DMS79 (cell line): ENCODE measurements around the gene LIMCH1.

Experiments
- DNase-seq: peaks from one replicate; lab custom pipeline; 2025; lab: John Stamatoyannopoulos, UW

Gene LIMCH1

DNA sequence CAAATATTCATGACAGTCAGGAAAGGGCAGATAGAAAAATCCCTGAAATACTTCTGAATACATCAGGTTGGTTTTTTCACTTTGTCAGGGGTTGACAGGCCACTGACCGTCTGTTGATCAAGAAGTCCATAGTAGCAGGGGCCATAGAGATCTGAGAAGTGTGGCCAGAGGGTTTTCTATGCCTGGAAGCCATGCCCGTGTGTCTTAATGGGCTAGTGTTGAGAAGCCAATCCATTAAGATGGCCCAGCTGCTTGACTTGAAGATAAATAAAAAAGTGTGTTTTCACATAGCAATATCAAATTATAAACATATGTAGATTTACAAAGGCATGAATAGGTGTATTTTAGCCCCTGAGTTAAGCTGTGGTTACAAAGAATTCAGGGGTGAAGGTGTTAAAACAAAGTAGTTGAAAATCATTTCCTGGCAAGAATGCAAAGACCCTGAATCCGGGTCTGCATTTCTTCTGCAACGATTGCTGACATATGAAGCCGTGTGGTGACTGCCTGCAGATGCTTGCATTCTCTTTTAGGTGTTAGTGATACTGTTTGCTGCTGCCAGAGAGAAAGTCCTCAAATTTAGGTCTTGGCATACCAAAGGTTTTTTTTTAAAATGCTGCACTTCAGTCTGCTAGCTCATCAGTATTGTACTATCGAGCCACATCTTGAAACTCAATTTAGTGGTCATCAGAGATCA, 9.3 kb upstream of the LIMCH1 start:
- no peak for DNase-seq

DNA sequence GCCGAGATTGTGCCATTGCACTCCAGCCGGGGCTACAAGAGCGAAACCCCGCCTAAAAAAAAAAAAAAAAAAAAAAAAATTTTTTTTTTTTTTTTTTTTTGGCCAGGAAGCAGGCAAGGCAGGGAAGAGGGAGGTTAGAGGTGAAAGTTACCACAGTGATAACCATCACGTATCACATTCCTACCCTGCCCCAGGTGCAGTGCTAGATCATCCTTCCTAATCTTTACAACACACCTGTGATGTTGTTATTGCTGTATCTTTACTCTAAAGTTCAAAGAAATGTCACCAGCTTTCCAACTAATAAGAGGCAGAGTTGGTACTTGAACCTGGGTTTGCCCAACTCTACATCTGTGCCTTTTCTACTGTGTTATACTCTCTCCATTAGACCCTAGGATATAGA, 7.2 kb upstream of the LIMCH1 start:
- DNase-seq = no peak

- no peak for DNase-seq
Observed at GRCh38 chr4:41532336-41532735, 5.6 kb upstream of the LIMCH1 start.

DNA sequence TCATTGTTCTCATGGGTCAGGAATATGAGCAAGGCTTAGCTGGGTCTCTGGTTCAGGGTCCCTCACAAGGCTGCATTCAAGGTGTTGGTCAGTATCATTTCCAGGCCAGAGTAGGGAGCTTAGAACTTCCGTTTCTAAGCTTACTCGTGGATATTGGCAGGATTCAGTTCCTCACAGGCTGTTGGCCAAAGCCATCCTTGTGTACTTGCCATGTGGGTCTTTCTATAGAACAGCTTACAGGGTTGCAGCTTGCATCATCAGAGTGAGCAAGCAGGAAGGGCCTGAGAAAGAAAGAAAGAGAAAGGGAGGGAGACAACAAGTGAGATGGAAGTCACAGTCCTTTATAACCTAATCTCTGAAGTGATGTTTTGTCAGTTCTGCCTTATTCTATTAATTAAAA, 5.1 kb upstream of the LIMCH1 start:
- no peak for DNase-seq

DNA sequence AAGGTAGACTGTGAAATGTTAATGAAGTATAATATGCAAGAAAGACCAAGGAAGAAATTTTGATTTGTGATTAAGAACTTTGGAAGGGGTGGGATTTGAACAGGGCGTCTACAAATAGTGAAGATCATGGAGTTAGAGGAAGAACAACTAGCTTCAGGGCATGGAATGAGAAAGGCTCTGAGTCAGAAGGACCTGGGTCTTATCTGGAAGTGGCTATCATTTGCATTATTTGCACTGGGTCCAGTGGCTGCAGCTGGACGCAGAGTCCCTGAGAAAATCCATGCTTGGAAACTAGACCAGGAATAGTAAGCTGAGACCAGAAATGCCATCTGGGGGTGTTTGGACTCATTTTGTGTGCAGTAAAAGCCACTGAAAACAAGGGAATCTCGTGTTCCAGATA, 4.3 kb upstream of the LIMCH1 start:
- DNase-seq = no peak

DNA sequence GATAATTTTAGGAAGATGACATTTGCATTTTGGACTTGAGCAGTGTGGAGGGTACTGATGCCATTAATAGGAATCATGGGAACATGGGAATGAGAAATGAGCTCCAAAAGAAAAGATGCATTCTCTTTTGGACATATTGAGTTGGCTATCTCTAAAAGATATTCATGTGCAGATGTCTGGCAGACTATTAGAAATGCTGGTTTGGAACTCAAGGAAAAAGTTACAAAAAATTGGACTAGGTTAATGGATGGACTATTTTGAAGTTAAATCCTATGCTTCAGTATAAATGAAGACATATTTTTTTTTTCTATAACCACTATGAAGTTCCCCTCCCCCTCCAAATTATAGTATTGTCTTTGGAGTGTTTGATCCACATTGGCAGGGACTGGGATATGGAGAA, 3.6 kb upstream of the LIMCH1 start:
- no peak for DNase-seq

DNA sequence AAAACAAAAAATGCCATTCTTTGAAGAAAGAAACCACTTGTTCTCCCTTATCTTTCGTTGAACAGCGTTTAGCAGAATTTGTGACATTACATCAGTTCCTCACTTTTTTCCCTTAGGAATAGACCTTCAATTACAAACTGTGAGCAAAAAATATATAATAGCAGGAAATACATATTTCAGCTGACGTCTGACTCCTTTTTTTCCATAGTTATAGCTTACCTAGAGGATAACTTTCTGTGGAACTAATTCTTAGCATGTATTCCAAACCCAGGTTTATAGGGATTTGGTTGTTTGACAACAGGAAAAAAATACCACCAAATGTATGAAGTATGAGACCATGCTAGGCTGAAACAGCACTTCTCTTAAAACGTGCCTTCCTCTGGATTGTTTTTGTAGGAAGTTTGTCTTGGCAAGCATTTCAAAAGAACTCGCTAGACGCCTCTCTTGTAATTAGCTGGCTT, 2.0 kb upstream of the LIMCH1 start:
- no peak for DNase-seq

GRCh38 chr4:41537292-41537890, 566 bp upstream of the LIMCH1 start:
- DNase-seq = no peak

DNA sequence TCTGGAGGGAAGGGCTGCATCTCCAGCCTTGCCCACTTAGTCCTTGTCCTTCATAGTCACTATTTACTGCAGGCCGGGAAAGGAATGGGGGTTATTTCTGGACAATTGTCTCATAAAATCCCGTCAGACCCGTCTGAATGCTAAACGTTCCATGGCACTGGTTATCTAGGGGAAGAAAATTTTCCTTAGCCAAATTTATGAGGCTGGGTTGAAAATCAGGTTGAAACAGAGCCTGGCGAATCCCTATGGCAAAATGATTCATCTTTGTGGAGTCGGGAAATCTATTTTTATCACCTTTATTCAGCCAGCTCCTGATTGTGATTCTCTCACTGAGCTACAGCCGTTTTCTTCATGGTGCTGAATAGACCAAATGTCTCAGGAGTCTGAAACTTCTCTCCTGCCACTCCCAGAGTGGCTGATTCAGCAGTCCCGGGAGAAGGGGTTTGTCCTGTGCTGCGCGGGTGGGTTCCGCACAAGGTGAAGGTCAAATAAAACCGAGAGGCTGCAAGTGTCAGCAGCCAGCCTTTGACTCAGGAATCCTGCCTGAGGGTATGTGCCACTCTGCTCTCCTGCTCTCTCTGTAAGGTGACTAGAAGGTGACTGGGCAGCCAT, 1.0 kb downstream of the LIMCH1 start:
- no peak for DNase-seq

GRCh38 chr4:41539711-41540110, 1.8 kb downstream of the LIMCH1 start:
- no peak for DNase-seq

- DNase-seq = no peak
Observed at GRCh38 chr4:41540687-41541086, 2.7 kb downstream of the LIMCH1 start.

GRCh38 chr4:41541687-41542094, 3.7 kb downstream of the LIMCH1 start:
- no peak for DNase-seq

- DNase-seq = no peak
Observed at GRCh38 chr4:41542526-41543275, 4.7 kb downstream of the LIMCH1 start.

GRCh38 chr4:41545238-41545637, 7.3 kb downstream of the LIMCH1 start:
- DNase-seq = no peak

DNA sequence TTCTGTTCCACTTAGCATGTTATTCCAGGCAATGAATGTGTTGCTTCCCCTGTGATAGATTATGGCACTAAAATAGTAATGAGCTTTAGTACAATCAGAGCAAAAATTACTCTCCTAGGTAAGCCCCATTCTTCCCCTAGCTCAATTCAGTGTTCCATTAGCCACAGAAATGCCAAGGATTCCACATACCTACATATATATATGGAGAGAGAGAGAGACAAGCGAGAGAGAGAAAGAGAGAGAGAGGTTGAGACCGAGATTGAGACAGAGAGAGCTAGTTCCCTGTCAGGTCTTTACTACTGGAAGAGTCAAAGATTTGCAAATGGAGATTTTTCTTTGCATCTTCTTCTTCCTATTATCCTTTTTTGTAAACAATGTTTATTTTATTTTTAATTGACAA, 8.7 kb downstream of the LIMCH1 start:
- DNase-seq = no peak

- DNase-seq = no peak
Observed at GRCh38 chr4:41548305-41548880, 10.4 kb downstream of the LIMCH1 start.

GRCh38 chr4:41549478-41549877, 11.5 kb downstream of the LIMCH1 start:
- no peak for DNase-seq

DNA sequence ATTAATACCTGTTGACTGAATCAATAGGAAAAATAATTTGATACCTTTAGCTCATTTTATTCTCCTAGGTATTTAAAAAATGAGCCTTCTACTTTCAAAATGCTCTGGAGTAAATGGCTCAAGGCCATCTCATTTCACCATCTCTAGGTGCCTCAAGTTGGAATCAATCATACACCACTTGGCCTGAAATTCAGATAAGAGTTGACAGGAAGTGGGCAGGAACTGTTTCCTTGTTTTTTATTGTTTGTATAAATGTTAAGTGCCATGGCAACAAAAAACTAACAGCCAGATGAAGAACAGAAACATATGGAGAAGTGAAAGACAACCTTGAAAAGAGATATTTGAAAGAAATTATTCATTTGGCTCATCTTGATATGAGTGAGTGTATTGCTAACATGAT, 12.4 kb downstream of the LIMCH1 start:
- no peak for DNase-seq

DNA sequence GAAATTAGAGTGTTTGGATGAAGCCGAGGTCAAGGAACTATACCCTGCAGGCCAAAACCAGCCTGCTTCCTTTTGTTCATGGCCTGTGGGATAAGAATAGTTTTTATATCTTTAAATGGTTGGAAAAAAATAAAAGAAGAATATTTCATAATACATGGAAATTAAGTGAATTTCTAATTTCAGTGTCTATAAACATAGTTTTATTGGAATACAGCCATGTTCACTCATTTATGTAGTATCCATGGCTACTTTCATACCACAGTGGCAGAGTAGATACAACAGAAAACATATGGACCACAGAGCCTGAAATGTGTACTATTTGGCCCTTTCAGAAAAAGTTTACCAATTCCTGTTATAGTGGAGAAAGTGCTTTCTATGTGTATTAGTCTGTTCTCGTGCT, 13.6 kb downstream of the LIMCH1 start:
- DNase-seq = no peak

DNA sequence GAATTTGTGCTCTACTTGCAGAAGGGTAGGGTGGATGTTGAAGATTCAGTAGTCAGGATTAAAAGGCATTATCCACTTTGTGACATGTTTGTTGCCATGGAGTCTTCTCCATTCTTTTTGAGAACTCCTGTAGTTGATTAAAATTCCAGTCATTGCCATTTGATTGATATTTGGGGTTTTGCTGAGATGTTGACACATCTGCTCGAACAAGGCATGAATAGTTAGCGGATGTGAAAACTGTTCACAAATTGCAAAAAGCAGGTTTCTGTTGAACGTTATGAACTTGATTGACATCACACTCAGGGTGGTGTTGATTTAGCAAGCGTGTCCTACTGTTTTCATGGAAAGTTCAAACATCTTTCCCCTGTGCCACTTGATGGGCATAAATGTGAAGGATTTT, 16.9 kb downstream of the LIMCH1 start:
- no peak for DNase-seq

DNA sequence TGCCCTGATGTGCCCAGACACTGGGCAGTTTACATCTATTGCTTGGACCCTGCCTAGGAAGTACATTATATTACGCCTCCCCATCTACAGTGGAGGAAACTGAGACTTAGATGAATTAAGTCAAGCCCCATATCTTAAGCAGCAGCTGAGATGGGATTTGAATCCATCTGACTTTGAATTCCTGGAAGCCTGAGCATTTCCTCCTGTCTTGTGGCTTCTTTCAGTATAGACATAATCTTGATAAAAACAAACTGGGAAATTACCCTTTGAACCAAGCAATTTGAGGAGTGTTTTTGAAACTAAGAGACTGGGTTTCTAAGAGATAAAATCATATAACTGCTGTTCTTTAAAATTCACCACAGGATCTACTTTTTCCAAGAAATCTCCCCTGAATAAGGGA, 18.6 kb downstream of the LIMCH1 start:
- DNase-seq = no peak

DNA sequence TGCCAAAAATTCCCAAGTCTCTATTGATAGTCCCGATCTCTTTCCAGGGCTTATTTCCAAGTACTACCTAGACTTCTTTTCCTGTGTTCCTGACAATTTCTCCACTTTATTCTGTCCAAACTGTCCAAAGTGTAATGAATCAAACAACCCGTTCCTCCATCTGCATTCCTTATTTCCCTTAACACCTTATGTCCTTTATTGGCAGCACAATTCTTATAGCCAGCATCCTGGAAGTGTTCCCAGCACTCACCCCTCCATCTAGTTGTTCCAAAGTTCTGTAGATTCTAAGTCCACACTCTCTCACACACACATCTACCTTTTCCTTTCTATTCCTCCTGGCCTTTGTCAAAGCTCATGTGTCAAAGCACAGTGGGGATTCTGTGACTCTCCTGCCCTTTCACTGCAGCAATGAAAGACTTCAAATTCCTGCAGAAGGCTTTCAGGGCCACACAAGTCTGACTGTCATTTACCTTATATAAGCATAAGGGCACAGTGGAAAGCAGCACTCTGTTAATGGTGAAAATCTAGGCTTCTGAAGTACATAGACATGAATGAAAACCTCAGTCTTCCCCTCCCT, 22.1 kb downstream of the LIMCH1 start:
- DNase-seq = no peak
